ENCODE measurements around the gene BIRC3. TPM values are rescaled to one million over a fixed set of nuclear protein-coding genes. Genes with fewer than 3 reads are reported as not detected.

BIRC3 gene
- total RNA-seq, 1 donor = 1.8 TPM

GRCh38 chr11:102346748-102347461, 29.6 kb downstream of the BIRC3 start, which contains the start of gene BIRC2:
BIRC2 (plus strand) TSS chr11:102347214; CDS start chr11:102349855, 2,641 bp downstream.
- TF ChIP-seq CTCF (IDR thresholded peaks at IDR 0.05; ENCODE audit: extremely low read depth, low read depth, low read length) = peak; percentile 68
- Histone ChIP-seq H3K27me3 (ENCODE audit: insufficient read depth, low read length) (no peaks in the 10 kb centered on the region), H4K20me1 (ENCODE audit: insufficient read depth, low read length) (peaks cover 6% of the 10 kb centered on the region), H3K4me1 (ENCODE audit: insufficient read depth, low read length) (peaks cover 30% of the 10 kb centered on the region), H2AFZ (ENCODE audit: low read length) (peak within 1 kb of the TSS; percentile 91), H3K4me2 (ENCODE audit: insufficient read depth, low read length) (peak within 1 kb of the TSS; percentile 93), H3K27ac (ENCODE audit: low read depth, low read length) (peak within 1 kb of the TSS; percentile 97), H3K79me2 (ENCODE audit: insufficient read depth, low read length) (peaks cover 49% of the 10 kb centered on the region), H3K4me3 (ENCODE audit: insufficient read depth, low read length) (peak within 1 kb of the TSS; percentile 85), H3K36me3 (ENCODE audit: insufficient read depth, low read length) (peaks cover 21% of the 10 kb centered on the region), H3K9me3 (ENCODE audit: low read depth, low read length) (no peaks in the 10 kb centered on the region)
- DNase-seq (ENCODE audit: insufficient read length, low spot score, missing footprints) = peak; percentile 92

- Histone ChIP-seq H3K4me3 (ENCODE audit: insufficient read depth, low read length) (peak overlapping the region; percentile 85), H3K79me2 (ENCODE audit: insufficient read depth, low read length) (peaks cover 55% of the 10 kb centered on the region), H3K4me2 (ENCODE audit: insufficient read depth, low read length) (peak overlapping the region; percentile 93), H3K9me3 (ENCODE audit: low read depth, low read length) (no peaks in the 10 kb centered on the region), H4K20me1 (ENCODE audit: insufficient read depth, low read length) (peaks cover 6% of the 10 kb centered on the region), H3K36me3 (ENCODE audit: insufficient read depth, low read length) (peaks cover 22% of the 10 kb centered on the region), H2AFZ (ENCODE audit: low read length) (peak overlapping the region; percentile 25), H3K4me1 (ENCODE audit: insufficient read depth, low read length) (peaks cover 30% of the 10 kb centered on the region), H3K27me3 (ENCODE audit: insufficient read depth, low read length) (no peaks in the 10 kb centered on the region), H3K27ac (ENCODE audit: low read depth, low read length) (peak overlapping the region; percentile 97)
- DNase-seq (ENCODE audit: insufficient read length, low spot score, missing footprints) = no peak
- TF ChIP-seq CTCF (IDR thresholded peaks at IDR 0.05; ENCODE audit: extremely low read depth, low read depth, low read length) = no peak
Measured at GRCh38 chr11:102347462-102348370, 30.4 kb downstream of the BIRC3 start.

- DNase-seq (ENCODE audit: insufficient read length, low spot score, missing footprints) = no peak
- H3K27me3 ChIP-seq (ENCODE audit: insufficient read depth, low read length) = no peaks in the 10 kb centered on the region
- no peak overlapping the region for H3K4me2 ChIP-seq (ENCODE audit: insufficient read depth, low read length)
- no peak overlapping the region for H3K4me3 ChIP-seq (ENCODE audit: insufficient read depth, low read length)
- no peak overlapping the region for H3K27ac ChIP-seq (ENCODE audit: low read depth, low read length)
- H2AFZ ChIP-seq (ENCODE audit: low read length) = no peak overlapping the region
- no peak for TF ChIP-seq CTCF (IDR thresholded peaks at IDR 0.05; ENCODE audit: extremely low read depth, low read depth, low read length)
- peaks cover 13% of the 10 kb centered on the region for H4K20me1 ChIP-seq (ENCODE audit: insufficient read depth, low read length)
- H3K4me1 ChIP-seq (ENCODE audit: insufficient read depth, low read length) = no peaks in the 10 kb centered on the region
- H3K79me2 ChIP-seq (ENCODE audit: insufficient read depth, low read length) = peaks cover 93% of the 10 kb centered on the region
- H3K36me3 ChIP-seq (ENCODE audit: insufficient read depth, low read length) = peaks cover 41% of the 10 kb centered on the region
- H3K9me3 ChIP-seq (ENCODE audit: low read depth, low read length) = no peaks in the 10 kb centered on the region
Measured at GRCh38 chr11:102357116-102357515, 39.8 kb downstream of the BIRC3 start.

- TF ChIP-seq CTCF (IDR thresholded peaks at IDR 0.05; ENCODE audit: extremely low read depth, low read depth, low read length) = no peak
- Histone ChIP-seq H3K27me3 (ENCODE audit: insufficient read depth, low read length) (no peaks in the 10 kb centered on the region), H3K36me3 (ENCODE audit: insufficient read depth, low read length) (peaks cover 42% of the 10 kb centered on the region), H3K4me1 (ENCODE audit: insufficient read depth, low read length) (no peaks in the 10 kb centered on the region), H2AFZ (ENCODE audit: low read length) (no peak overlapping the region), H4K20me1 (ENCODE audit: insufficient read depth, low read length) (peaks cover 13% of the 10 kb centered on the region), H3K79me2 (ENCODE audit: insufficient read depth, low read length) (peaks cover 80% of the 10 kb centered on the region), H3K4me2 (ENCODE audit: insufficient read depth, low read length) (no peak overlapping the region), H3K4me3 (ENCODE audit: insufficient read depth, low read length) (no peak overlapping the region), H3K27ac (ENCODE audit: low read depth, low read length) (no peak overlapping the region), H3K9me3 (ENCODE audit: low read depth, low read length) (no peaks in the 10 kb centered on the region)
- no peak for DNase-seq (ENCODE audit: insufficient read length, low spot score, missing footprints)
Measured at GRCh38 chr11:102359372-102359771, 42.1 kb downstream of the BIRC3 start.
